GM04503 (cell line): Measurements from ENCODE around the gene RET.

Experiments used
- DNase-seq: peaks from one replicate; pipeline ENCODE4 v3.0.0-alpha.2; 2012; ENCODE audit warnings: low read depth

The RET gene

GRCh38 chr10:43108951-43109350 is 32.1 kb downstream of the RET start:
- no peak for DNase-seq

GRCh38 chr10:43109671-43110249 is 32.9 kb downstream of the RET start:
- no peak for DNase-seq

DNA sequence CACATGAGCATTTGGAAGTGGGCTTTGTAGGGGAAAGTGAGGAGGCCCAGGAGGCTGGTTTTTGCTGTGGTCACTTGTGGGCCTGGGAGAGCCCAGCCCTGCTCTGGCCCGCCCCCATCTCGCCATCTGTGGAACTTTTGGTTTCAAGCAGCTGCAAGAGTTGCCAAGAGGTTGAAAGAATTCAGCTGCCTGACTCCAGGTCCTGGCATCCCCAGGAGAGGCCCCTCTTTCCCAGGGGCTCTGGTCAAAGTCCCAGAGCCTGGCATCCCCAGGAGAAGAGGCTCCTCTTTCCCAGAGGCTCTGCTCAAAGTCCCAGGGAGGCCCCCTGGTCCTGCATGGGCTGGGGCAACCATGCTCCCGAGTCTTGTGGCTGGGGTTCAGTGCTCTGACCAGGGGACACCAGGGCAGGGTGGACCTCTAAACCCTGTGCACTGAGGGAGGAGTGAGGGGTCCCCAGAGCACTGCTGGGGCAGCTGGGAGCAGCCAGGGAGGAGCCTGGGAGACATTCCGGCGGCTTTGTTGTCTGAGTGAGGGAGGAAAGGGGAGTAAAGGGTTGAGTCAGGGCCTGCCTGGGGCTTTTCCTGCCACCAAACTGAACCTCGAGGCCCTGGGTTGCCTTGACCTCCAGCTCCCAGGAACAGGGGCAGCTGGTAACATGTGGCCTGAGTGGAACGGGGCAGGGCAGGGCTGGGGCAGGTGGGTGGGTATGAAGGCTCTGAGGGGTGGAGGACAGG is 33.6 kb downstream of the RET start:
- DNase-seq = peak; percentile 47

DNA sequence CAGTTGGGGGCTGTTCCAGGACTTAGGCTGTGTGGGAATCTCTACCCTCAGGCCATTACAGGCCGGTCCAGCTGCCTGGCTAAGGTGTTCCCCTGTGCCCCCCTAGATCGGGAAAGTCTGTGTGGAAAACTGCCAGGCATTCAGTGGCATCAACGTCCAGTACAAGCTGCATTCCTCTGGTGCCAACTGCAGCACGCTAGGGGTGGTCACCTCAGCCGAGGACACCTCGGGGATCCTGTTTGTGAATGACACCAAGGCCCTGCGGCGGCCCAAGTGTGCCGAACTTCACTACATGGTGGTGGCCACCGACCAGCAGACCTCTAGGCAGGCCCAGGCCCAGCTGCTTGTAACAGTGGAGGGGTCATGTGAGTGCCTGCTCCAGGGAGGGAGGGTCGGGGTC is 34.2 kb downstream of the RET start:
- DNase-seq = no peak

DNA sequence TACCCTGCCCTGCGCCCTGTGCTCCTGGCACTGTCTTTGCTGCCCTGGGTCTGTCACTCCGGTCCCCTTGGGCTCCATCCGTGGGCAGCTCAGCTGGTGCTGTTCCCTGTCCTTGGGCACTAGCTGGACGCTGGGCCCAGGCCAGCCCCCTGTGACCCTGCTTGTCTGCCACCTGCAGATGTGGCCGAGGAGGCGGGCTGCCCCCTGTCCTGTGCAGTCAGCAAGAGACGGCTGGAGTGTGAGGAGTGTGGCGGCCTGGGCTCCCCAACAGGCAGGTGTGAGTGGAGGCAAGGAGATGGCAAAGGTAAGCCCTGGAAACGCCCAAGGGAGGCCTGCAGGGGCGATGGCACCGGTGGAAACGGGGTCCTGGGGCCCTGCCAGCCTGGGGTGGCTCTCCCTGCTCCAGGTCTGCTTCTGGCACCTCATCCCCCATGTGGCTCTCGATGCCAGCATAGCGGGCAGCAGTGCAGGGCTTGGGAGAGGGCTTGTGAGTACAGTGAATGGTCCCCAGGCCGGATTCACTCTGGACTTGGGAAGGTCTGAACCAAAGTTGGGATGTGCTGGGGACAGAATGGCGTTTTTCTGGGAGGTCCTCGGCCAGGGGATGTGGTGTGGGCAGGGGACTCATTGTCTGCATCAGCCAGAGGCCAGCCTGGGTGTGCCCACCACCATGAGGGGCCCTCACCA is 35.2 kb downstream of the RET start:
- no peak for DNase-seq

- DNase-seq = no peak
Measured at GRCh38 chr10:43112608-43112961, 35.7 kb downstream of the RET start.

DNA sequence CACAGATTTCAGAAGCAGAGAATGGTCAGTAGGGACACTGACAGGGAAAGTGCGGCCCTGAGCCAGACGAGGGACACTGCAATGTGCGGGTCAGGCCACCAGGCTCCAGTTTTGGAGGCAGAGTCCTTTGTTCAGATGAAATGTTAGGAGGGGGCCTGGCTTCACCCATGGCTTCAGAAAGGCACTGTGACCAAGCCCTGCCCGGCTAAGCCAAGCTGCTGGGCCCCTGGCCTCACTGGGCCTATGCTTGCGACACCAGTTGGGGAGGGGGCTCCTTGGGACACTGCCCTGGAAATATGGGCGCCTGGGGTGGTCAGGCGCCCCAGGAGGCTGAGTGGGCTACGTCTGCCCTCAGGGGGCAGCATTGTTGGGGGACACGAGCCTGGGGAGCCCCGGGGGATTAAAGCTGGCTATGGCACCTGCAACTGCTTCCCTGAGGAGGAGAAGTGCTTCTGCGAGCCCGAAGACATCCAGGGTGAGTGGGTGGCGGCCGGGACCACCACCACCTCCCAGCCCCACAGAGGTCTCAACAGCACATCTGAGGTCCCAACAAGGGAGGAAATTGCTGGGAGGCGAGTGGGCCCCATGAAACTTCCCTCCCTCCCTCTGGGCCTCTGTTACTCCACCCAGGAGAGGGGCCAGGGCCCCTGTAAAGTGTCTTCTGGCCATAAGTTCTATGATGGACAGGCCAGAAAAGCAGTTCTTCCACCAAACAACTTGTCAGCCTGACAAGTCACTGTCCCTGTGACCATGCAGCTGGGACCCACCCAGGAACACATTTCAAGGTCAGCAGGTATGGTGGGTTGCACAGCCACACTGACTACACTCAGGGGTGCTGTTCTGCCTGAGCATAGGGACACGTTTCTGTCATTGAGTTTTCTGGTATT is 36.6 kb downstream of the RET start:
- no peak for DNase-seq

DNA sequence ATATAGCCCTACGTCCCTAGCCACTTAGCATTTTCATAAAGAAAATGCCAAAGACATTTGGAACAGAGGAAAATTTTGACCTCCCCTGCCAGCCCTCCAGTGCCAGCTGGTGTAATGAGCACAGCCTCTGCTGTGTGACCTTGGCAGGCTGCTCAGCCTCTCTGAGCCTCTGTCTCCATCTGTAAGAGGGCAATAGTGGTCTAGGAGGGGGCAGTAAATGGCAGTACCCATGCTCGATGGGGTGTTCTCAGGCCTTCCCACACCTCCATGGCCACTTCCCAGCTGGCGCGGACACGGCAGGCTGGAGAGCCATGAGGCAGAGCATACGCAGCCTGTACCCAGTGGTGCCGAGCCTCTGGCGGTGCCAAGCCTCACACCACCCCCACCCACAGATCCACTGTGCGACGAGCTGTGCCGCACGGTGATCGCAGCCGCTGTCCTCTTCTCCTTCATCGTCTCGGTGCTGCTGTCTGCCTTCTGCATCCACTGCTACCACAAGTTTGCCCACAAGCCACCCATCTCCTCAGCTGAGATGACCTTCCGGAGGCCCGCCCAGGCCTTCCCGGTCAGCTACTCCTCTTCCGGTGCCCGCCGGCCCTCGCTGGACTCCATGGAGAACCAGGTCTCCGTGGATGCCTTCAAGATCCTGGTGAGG is 37.3 kb downstream of the RET start:
- no peak for DNase-seq

GRCh38 chr10:43114743-43115611 is 38.1 kb downstream of the RET start:
- DNase-seq = no peak

GRCh38 chr10:43115881-43116595 is 39.2 kb downstream of the RET start:
- DNase-seq = no peak

DNA sequence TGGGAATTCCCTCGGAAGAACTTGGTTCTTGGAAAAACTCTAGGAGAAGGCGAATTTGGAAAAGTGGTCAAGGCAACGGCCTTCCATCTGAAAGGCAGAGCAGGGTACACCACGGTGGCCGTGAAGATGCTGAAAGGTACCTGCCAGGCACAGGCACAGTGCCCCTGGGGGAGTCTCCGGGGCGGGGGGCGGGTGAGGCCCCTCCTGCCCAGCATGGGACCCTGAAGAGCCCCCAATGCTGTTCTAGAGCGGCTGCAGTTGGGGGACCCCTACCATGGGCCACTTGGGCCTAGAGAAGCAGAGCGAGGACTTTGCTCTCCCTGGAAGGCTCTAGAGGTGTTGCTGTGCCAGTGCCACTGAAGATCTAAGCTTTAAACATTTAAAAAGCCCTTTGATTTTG is 39.7 kb downstream of the RET start:
- no peak for DNase-seq

GRCh38 chr10:43117031-43117776 is 40.3 kb downstream of the RET start:
- no peak for DNase-seq

GRCh38 chr10:43117777-43118583 is 41.1 kb downstream of the RET start:
- no peak for DNase-seq

GRCh38 chr10:43118631-43119415 is 42.0 kb downstream of the RET start:
- DNase-seq = no peak

- no peak for DNase-seq
Measured at GRCh38 chr10:43119416-43120115, 42.7 kb downstream of the RET start.

DNA sequence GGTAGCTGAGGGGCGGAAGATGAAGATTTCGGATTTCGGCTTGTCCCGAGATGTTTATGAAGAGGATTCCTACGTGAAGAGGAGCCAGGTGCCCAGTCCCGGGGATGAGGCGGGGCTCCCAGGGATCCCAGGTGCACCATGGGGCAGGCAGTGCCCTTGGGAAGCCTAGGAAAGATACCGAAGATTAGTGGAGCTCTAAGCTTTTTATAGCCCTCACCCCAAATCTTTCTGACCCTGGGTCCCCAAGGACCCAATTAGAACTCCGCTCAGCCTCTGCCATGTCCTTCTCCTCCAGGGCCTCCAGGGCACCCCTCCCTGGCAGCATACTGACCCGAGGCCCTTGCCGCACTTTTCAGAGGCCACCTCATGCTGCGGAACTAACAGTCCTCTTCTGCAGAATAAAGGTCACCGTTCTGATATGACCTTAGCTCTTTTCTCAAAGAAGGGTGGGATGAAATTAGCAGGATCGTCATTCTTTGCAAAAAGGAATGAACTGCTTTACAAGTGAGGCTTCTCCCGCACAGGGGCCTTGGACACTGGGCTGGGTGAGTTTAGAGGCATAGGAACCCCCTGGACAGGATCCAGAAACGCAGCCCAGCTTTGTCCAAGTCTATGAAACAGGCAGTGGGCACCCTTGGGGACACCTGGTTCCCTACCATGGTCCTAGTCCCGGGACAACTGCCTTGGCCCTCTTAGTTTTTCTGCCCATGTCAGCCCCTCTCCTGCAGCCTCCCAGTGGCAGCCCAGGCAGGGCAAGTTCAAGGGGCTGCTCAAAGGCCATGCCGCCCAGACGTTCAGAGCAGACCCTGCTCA is 43.5 kb downstream of the RET start:
- no peak for DNase-seq
